ENCODE results near the gene NLRX1. TPM values are rescaled to one million over a fixed set of nuclear protein-coding genes. Genes with fewer than 3 reads are reported as not detected.

The NLRX1 gene
- total and polyA plus RNA-seq, 10 of the 15 experiments (the other 5 are each of a cell fraction or from before 2014, with no cell fraction given), result 0.85 to 18.5 (median 10.0) TPM

GRCh38 chr11:119205574-119206510 is 37.3 kb downstream of the NLRX1 start, which contains the start of gene CBL (continued):
- TF ChIP-seq USF2 (IDR thresholded peaks at IDR 0.05; ENCODE audit: borderline replicate concordance, low read depth, low read length), result no peak
- TF ChIP-seq ZBTB4 (CRISPR knock-in tag; IDR thresholded peaks at IDR 0.05), result no peak
- TF ChIP-seq NR2C2 (IDR thresholded peaks at IDR 0.05; ENCODE audit: borderline replicate concordance, control insufficient read depth, insufficient read length, low read depth), result no peak
- TF ChIP-seq ASH2L (IDR thresholded peaks at IDR 0.05; ENCODE audit: borderline replicate concordance, low read depth), result no peak
- TF ChIP-seq ZBED1 (IDR thresholded peaks at IDR 0.05; ENCODE audit: borderline replicate concordance), result no peak
- no peak for TF ChIP-seq POU2F2 (IDR thresholded peaks at IDR 0.05; ENCODE audit: borderline replicate concordance, low read depth, low read length)
- TF ChIP-seq EGR1 (IDR thresholded peaks at IDR 0.05; ENCODE audit: borderline replicate concordance in 1 of 2, low read depth in 2 of 2, low read length in 2 of 2), result 0 out of 3 replicates have a peak, but pooled peaks of 1 of the 2 experiments have one; percentile 53
- TF ChIP-seq SP1 (IDR thresholded peaks at IDR 0.05; ENCODE audit: low read depth, low read length), result peak; percentile 30
- TF ChIP-seq BCL11A (IDR thresholded peaks at IDR 0.05; ENCODE audit: low read depth, low read length), result no peak
- no peak for TF ChIP-seq ZSCAN29 (IDR thresholded peaks at IDR 0.05)
- TF ChIP-seq RBBP5 (conservative IDR thresholded peaks at IDR 0.05), result no peak
- TF ChIP-seq RELB (IDR thresholded peaks at IDR 0.05; ENCODE audit: low read depth), result no peak
- TF ChIP-seq CHD1 (IDR thresholded peaks at IDR 0.05; ENCODE audit: low read depth, low read length), result 0 out of 2 replicates have a peak, but pooled peaks have one; percentile 10
- TF ChIP-seq FOXK2 (IDR thresholded peaks at IDR 0.05), result no peak
- no peak for TF ChIP-seq PBX3 (IDR thresholded peaks at IDR 0.05; ENCODE audit: insufficient replicate concordance, low read depth, low read length)
- no peak for TF ChIP-seq ZBTB11 (CRISPR knock-in tag; IDR thresholded peaks at IDR 0.05)
- no peak for TF ChIP-seq CEBPB (IDR thresholded peaks at IDR 0.05; ENCODE audit: borderline replicate concordance in 1 of 2, low read depth in 2 of 2, low read length in 2 of 2)
- no peak for TF ChIP-seq STAT3 (IDR thresholded peaks at IDR 0.05; ENCODE audit: low read depth, low read length)

All from GM12878 (cell line).